SK-N-SH (cell line): ENCODE measurements around the gene MN1. TPM values are rescaled to one million over a fixed set of nuclear protein-coding genes. Genes with fewer than 3 reads are reported as not detected.

ENCODE experiments used
- CTCF ChIA-PET: fragments of 300-600, 350-600 bp; formaldehyde crosslinking; extraction: SDS; loops from one replicate; lab custom pipeline; 2021; lab: Yijun Ruan, JAX
- POLR2A ChIA-PET: fragments of 350-600 bp; sonication (Branson Sonifier 250); formaldehyde crosslinking; extraction: SDS; loops from one replicate; lab custom pipeline; 2020; ENCODE audit warnings: antibody characterized with exemption, inconsistent platforms; lab: Yijun Ruan, JAX
- DNase-seq: peaks from one replicate; pipeline ENCODE4 v3.0.0; 2012
- H2AFZ ChIP-seq: fragments of 200-600 bp; sonication (generic); 2 replicates; pipeline ENCODE4 v1.8.1; 2016; ENCODE audit warnings: antibody characterized with exemption, mild to moderate bottlenecking, low read depth
- H3F3A ChIP-seq: fragments of 200-600 bp; sonication (generic); replicated peaks from 2 replicates; pipeline ENCODE3; 2016; ENCODE audit warnings: antibody characterized with exemption, mild to moderate bottlenecking; ENCODE audit not compliant: insufficient read depth
- H3K27ac ChIP-seq, 2 experiments: fragments of 200-500 bp in 1 of 2; fragments of 200-600 bp in 1 of 2; sonication (Bioruptor generic) in 1 of 2; sonication (generic), shearing (Covaris generic) in 1 of 2; 2 replicates each; pipeline versions ENCODE4 v1.5.1 to v1.6.1; 2014 to 2016; ENCODE audit warnings: low read depth in 2 of 2, inconsistent platforms in 1 of 2, low read length in 1 of 2, mild to moderate bottlenecking in 1 of 2, mixed read lengths in 1 of 2
- H3K27me3 ChIP-seq: fragments of 200-600 bp; sonication (generic), shearing (Covaris generic); 2 replicates; pipeline ENCODE4 v1.6.1; 2016; ENCODE audit warnings: mixed run types; ENCODE audit not compliant: insufficient read depth
- H3K36me3 ChIP-seq, 2 experiments: fragments of 200-500 bp in 1 of 2; fragments of 200-600 bp in 1 of 2; sonication (Bioruptor generic) in 1 of 2; sonication (generic) in 1 of 2; replicated peaks in 1 of 2; 2 replicates each; pipeline versions ENCODE3 to v1.5.1; 2014 to 2016; ENCODE audit warnings: low read length in 1 of 2, mild to moderate bottlenecking in 1 of 2; ENCODE audit not compliant: insufficient read depth in 2 of 2, control insufficient read depth in 1 of 2
- H3K4me1 ChIP-seq, 2 experiments: fragments of 200-500 bp in 1 of 2; fragments of 200-600 bp in 1 of 2; sonication (Bioruptor generic) in 1 of 2; sonication (generic), shearing (Covaris generic) in 1 of 2; 2 replicates each; pipeline versions ENCODE4 v1.5.1 to v1.6.1; 2014 to 2016; ENCODE audit warnings: low read depth in 1 of 2, low read length in 1 of 2, mixed run types in 1 of 2; ENCODE audit not compliant: insufficient read depth in 2 of 2, control insufficient read depth in 1 of 2
- H3K4me2 ChIP-seq: fragments of 200-600 bp; sonication (generic), shearing (Covaris generic); 2 replicates; pipeline ENCODE4 v1.6.1; 2017; ENCODE audit warnings: mixed run types
- H3K4me3 ChIP-seq, 2 experiments: fragments of 200-500 bp in 1 of 2; fragments of 200-600 bp in 1 of 2; sonication (Bioruptor generic) in 1 of 2; sonication (generic), shearing (Covaris generic) in 1 of 2; 2 replicates each; pipeline versions ENCODE4 v1.5.1 to v1.8.1; 2014 to 2016; ENCODE audit warnings: low read depth in 2 of 2, inconsistent platforms in 1 of 2, low read length in 1 of 2, mild to moderate bottlenecking in 1 of 2, mixed read lengths in 1 of 2, moderate library complexity in 1 of 2
- H3K79me2 ChIP-seq: fragments of 200-600 bp; sonication (generic); 2 replicates; pipeline ENCODE4 v1.8.1; 2017; ENCODE audit warnings: mild to moderate bottlenecking; ENCODE audit not compliant: insufficient read depth
- H3K9ac ChIP-seq: fragments of 200-600 bp; sonication (generic); 2 replicates; pipeline ENCODE4 v1.6.1; 2017; ENCODE audit warnings: mixed run types
- H3K9me2 ChIP-seq: fragments of 200-600 bp; sonication (generic); 2 replicates; pipeline ENCODE4 v1.6.1; 2017; ENCODE audit warnings: mixed run types
- H3K9me3 ChIP-seq: fragments of 200-600 bp; sonication (generic); 2 replicates; pipeline ENCODE4 v1.6.1; 2017; ENCODE audit warnings: mixed run types, mild to moderate bottlenecking, moderate library complexity
- H4K20me1 ChIP-seq: fragments of 200-600 bp; sonication (generic); 2 replicates; pipeline ENCODE4 v1.6.1; 2017; ENCODE audit warnings: mild to moderate bottlenecking, mixed run types; ENCODE audit not compliant: insufficient read depth
- ELF1 ChIP-seq: IDR thresholded peaks from 2 replicates; pipeline ENCODE4 v1.4.0; 2012
- EZH2phosphoT487 ChIP-seq: fragments of 200-600 bp; sonication (generic); IDR thresholded peaks from 2 replicates; pipeline ENCODE4 v1.6.1; 2017; ENCODE audit warnings: low read depth, mixed run types, mild to moderate bottlenecking, antibody characterized with exemption, moderate library complexity, borderline replicate concordance
- FOSL2 ChIP-seq: IDR thresholded peaks from 2 replicates; pipeline ENCODE4 v1.4.0; 2012; ENCODE audit warnings: low read depth, mild to moderate bottlenecking, moderate library complexity, borderline replicate concordance
- FOXJ3 ChIP-seq: sonication (generic); formaldehyde crosslinking; IDR thresholded peaks from 2 replicates; pipeline ENCODE4 v1.5.1; 2020; ENCODE audit warnings: mild to moderate bottlenecking, missing genetic modification reagents
- GABPA ChIP-seq: IDR thresholded peaks from 2 replicates; pipeline ENCODE4 v1.4.0; 2012; ENCODE audit warnings: low read depth, mild to moderate bottlenecking
- JUND ChIP-seq: IDR thresholded peaks from 2 replicates; pipeline ENCODE4 v1.4.0; 2012
- MEF2A ChIP-seq: IDR thresholded peaks from 2 replicates; pipeline ENCODE4 v1.4.0; 2012; ENCODE audit warnings: low read depth, borderline replicate concordance
- NFIC ChIP-seq: IDR thresholded peaks from 2 replicates; pipeline ENCODE4 v1.4.0; 2012; ENCODE audit warnings: borderline replicate concordance
- POLR2AphosphoS5 ChIP-seq: IDR thresholded peaks from 2 replicates; pipeline ENCODE4 v1.6.1; 2012; ENCODE audit warnings: low read depth, low read length
- RFX5 ChIP-seq: IDR thresholded peaks from 2 replicates; pipeline ENCODE4 v1.6.1; 2012; ENCODE audit warnings: mild to moderate bottlenecking, improper control_type of control experiment, low read length
- SMC3 ChIP-seq: IDR thresholded peaks from 2 replicates; pipeline ENCODE4 v1.6.1; 2012; ENCODE audit warnings: low read depth, low read length, improper control_type of control experiment
- TAF1 ChIP-seq: IDR thresholded peaks from 2 replicates; pipeline ENCODE4 v1.6.1; 2012; ENCODE audit warnings: low read depth, mild to moderate bottlenecking, low read length, moderate library complexity, borderline replicate concordance
- TEAD4 ChIP-seq: IDR thresholded peaks from 2 replicates; pipeline ENCODE4 v1.4.0; 2012; ENCODE audit warnings: mild to moderate bottlenecking, borderline replicate concordance; ENCODE audit not compliant: insufficient read depth
- USF2 ChIP-seq: fragments of 150-350 bp; IDR thresholded peaks from 2 replicates; pipeline ENCODE4 v1.6.1; 2017; ENCODE audit warnings: antibody characterized with exemption, low read length, low read depth, borderline replicate concordance
- YY1 ChIP-seq: IDR thresholded peaks from 2 replicates; pipeline ENCODE4 v1.4.0; 2012; ENCODE audit warnings: low read depth, mild to moderate bottlenecking
- ZBTB33 ChIP-seq: IDR thresholded peaks from 2 replicates; pipeline ENCODE4 v1.4.0; 2012; ENCODE audit warnings: low read depth, borderline replicate concordance
- WGBS: methylation state at CpG from one replicate; pipeline ENCODE4 v1.1.6; 2017; ENCODE audit warnings: low lambda C conversion rate; 5-methylcytosine and 5-hydroxymethylcytosine counted together
- polyA plus RNA-seq, 3 experiments: library from polyadenylated mRNA; depleted of rRNA; stranded (reverse); fragments of >200 nt; gene quantifications; 2 replicates each; pipeline ENCODE4 v1.2.3, GENCODE V29; 2012

Gene MN1
- polyA plus RNA-seq, 1 of the 3 experiments (the other 2 are of a cell fraction): 0.20 TPM

- no peaks in the 10 kb centered on the region for H3K27me3 ChIP-seq
- H3F3A ChIP-seq: no peaks in the 10 kb centered on the region
- H4K20me1 ChIP-seq: no peaks in the 10 kb centered on the region
- DNase-seq: no peak
- H3K79me2 ChIP-seq: no peaks in the 10 kb centered on the region
- H3K9me2 ChIP-seq: no peaks in the 10 kb centered on the region
- no peak overlapping the region for H3K4me3 ChIP-seq
- TF ChIP-seq EZH2phosphoT487 (no peak), USF2 (no peak), NFIC (no peak), TAF1 (no peak), ZBTB33 (no peak), JUND (no peak), SMC3 (no peak), ELF1 (no peak), POLR2AphosphoS5 (no peak), TEAD4 (no peak), GABPA (no peak), MEF2A (no peak), RFX5 (no peak), YY1 (no peak), FOXJ3 (no peak), FOSL2 (no peak)
- no peak overlapping the region for H3K27ac ChIP-seq
- H3K9ac ChIP-seq: no peak overlapping the region
- POLR2A ChIA-PET: no interaction called here
- 87% methylated on average over 17 of the region's 17 CpGs for WGBS
- CTCF ChIA-PET: interaction anchor here (0.6 kb wide), 1 partner anchor 8 kb away, joined by 3 read pairs; no protein-coding TSS in a partner anchor
- H3K9me3 ChIP-seq: no peaks in the 10 kb centered on the region
- no peak overlapping the region for H2AFZ ChIP-seq
- no peaks in the 10 kb centered on the region for H3K36me3 ChIP-seq
- peaks cover 0 to 2% of the 10 kb centered on the region in 2 experiments; a peak in 1 of 4 replicates for H3K4me1 ChIP-seq
- no peak overlapping the region for H3K4me2 ChIP-seq
Measured at GRCh38 chr22:27791159-27791858, 10.2 kb downstream of the MN1 start.
